Spinal cord (tissue), 10 donors: ENCODE measurements around the gene DUSP10. TPM values are rescaled to one million over a fixed set of nuclear protein-coding genes. Genes with fewer than 3 reads are reported as not detected.

Experiments used
- DNase-seq, 6 donors: peaks; one replicate each; pipeline versions ENCODE4 v3.0.0 to v3.0.0-alpha.2; 2013 to 2015; ENCODE audit warnings: low spot score in 6 of 6, low read depth in 4 of 6
- H3K27ac ChIP-seq: one replicate; pipeline ENCODE4 v1.5.1; 2013; ENCODE audit warnings: low read depth, low read length, control low read depth
- H3K27me3 ChIP-seq: one replicate; pipeline ENCODE4 v1.6.1; 2013; ENCODE audit warnings: low read length; ENCODE audit not compliant: control insufficient read depth, insufficient read depth
- H3K36me3 ChIP-seq: one replicate; pipeline ENCODE4 v1.6.1; 2013; ENCODE audit warnings: low read length; ENCODE audit not compliant: control insufficient read depth, insufficient read depth
- H3K4me1 ChIP-seq: one replicate; pipeline ENCODE4 v1.6.1; 2013; ENCODE audit warnings: low read length; ENCODE audit not compliant: control insufficient read depth, insufficient read depth
- H3K4me3 ChIP-seq: one replicate; pipeline ENCODE4 v1.5.1; 2013; ENCODE audit warnings: low read depth, low read length, control low read depth
- H3K9me3 ChIP-seq: one replicate; pipeline ENCODE4 v1.6.1; 2013; ENCODE audit warnings: low read length; ENCODE audit not compliant: control insufficient read depth, insufficient read depth
- WGBS: methylation state at CpG from one replicate; pipeline ENCODE4 v1.1.5; 2013; ENCODE audit warnings: missing lambda C conversion rate; ENCODE audit not compliant: insufficient coverage; 5-methylcytosine and 5-hydroxymethylcytosine counted together
- polyA plus RNA-seq, 2 donors: library from polyadenylated mRNA; unstranded; fragments of 120-200 nt; gene quantifications; one replicate each; pipeline ENCODE4 v1.2.1, GENCODE V29; 2013; ENCODE audit not compliant: insufficient read length in 2 of 2
- total RNA-seq, 2 donors: library from RNA; depleted of rRNA in 1 of 2; stranded (reverse); fragments of 120-200 nt in 1 of 2; fragments of >200 nt in 1 of 2; gene quantifications; one replicate each; pipeline versions ENCODE4 v1.2.3 to v1.2.4, GENCODE V29; 2013 to 2014
- donor health status: healthy.

DUSP10 gene
- total and polyA plus RNA-seq, 4 donors, result 4.1 to 9.6 (median 5.7) TPM

DNA sequence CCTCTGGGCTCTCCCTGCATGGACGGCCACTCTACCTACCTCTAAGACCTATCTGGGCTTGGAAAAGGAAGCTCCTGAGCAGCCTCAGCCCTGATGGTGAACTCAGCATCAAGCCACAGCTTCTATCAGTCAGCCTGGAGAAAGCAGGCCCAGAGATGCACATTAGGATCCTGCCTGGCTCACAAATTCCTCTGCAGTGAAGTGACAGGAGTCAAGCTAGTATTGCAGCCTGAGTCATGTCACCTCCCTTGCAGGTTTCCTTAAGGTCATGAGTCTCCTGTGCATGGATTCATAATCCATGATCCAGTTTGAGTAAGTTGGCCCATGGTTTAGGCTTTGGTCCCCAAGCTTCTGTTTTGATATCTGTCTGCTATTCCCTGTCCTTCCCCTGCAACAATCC, 37.9 kb upstream of the DUSP10 start:
- Histone ChIP-seq H3K27me3 (no peaks in the 10 kb centered on the region), H3K4me3 (no peak overlapping the region), H3K27ac (no peak overlapping the region), H3K36me3 (no peaks in the 10 kb centered on the region), H3K4me1 (no peaks in the 10 kb centered on the region), H3K9me3 (no peaks in the 10 kb centered on the region)
- no peak for DNase-seq
- 89% methylated on average over 1 of the region's 1 CpG for WGBS

GRCh38 chr1:221778535-221779142, 36.8 kb upstream of the DUSP10 start:
- Histone ChIP-seq H3K4me1 (no peaks in the 10 kb centered on the region), H3K9me3 (no peaks in the 10 kb centered on the region), H3K27ac (no peak overlapping the region), H3K4me3 (no peak overlapping the region), H3K36me3 (no peaks in the 10 kb centered on the region), H3K27me3 (no peaks in the 10 kb centered on the region)
- 85% methylated on average over 7 of the region's 8 CpGs for WGBS
- DNase-seq, result no peak

- Histone ChIP-seq H3K36me3 (no peaks in the 10 kb centered on the region), H3K27me3 (no peaks in the 10 kb centered on the region), H3K27ac (no peak overlapping the region), H3K4me3 (no peak overlapping the region), H3K4me1 (no peaks in the 10 kb centered on the region), H3K9me3 (no peaks in the 10 kb centered on the region)
- WGBS, result 100% methylated on average over 1 of the region's 3 CpGs
- no peak for DNase-seq
Measured at GRCh38 chr1:221778125-221778524, 36.2 kb upstream of the DUSP10 start.

DNA sequence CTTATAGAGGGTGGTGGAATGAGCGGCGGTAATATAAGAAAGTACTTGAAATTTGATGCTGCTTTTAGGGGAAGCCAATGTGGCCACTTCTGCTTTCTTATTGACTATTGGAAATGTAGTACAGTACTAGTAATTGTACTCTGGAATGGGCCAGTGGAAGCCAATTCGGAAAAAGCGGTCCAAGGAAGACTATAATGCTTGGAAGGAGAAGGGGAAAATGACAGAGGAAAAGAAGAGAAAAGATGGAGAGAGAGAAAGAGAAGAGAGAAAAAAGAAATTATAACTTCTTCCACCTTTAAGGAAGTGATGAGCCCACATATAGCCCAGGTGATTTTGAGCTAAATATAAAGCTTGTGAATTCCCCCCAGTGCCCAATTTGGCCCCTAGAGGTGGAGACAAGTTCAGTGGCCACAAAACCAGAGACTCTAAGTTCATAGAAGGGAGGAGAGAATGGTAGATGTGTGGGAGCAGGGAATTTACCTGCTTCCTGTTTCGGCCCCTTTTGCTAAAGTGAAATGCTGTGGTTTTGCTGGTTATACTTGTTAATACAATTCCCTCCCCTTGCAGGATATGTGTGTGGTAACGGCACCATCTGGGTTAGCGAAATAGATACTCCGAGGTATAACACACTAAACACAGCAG, 35.7 kb upstream of the DUSP10 start:
- no peak for DNase-seq
- Histone ChIP-seq H3K4me3 (no peak overlapping the region), H3K27ac (no peak overlapping the region), H3K9me3 (no peaks in the 10 kb centered on the region), H3K36me3 (no peaks in the 10 kb centered on the region), H3K4me1 (no peaks in the 10 kb centered on the region), H3K27me3 (no peaks in the 10 kb centered on the region)
- WGBS, result 100% methylated on average over 4 of the region's 8 CpGs

DNA sequence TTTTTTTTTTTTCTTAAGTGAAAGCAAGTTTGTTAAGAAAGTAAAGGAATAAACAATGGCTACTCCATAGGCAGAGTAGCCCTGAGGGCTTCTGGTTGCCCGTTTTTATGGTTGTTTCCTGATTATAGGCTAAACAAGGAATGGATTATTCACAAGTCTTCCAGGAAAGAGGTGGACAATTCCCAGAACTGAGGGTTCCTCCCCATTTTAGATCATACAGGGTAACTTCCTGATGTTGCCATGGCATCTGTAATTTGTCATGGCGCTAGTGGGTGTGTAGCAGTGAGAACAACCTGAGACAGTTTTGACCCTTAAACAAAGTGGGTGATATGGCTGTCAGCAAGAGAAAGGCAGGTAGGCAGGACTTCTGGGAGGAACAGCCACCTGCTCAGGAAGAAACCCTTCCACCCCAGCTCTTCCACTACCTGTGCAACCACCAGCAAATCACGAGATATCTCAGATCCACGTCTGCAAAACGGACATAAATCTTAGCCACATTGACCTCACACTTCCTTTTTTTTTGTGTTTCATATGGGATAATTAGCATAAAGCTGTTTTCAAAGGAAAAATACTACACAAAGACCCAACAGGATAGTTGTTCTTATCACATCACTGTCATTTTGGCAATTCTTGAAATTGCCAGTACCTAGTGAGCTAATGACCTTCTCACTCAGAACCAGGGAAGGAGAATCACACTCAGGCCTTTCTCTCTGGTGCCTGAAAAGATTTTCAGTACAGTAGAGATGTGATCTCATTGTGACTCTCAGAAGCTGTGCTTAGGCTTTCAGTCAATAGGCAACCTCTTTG, 34.8 kb upstream of the DUSP10 start:
- WGBS, result 57% methylated on average over 1 of the region's 5 CpGs
- H3K27ac ChIP-seq, result no peak overlapping the region
- no peaks in the 10 kb centered on the region for H3K4me1 ChIP-seq
- no peaks in the 10 kb centered on the region for H3K27me3 ChIP-seq
- no peaks in the 10 kb centered on the region for H3K9me3 ChIP-seq
- no peak overlapping the region for H3K4me3 ChIP-seq
- no peak for DNase-seq
- H3K36me3 ChIP-seq, result no peaks in the 10 kb centered on the region

DNA sequence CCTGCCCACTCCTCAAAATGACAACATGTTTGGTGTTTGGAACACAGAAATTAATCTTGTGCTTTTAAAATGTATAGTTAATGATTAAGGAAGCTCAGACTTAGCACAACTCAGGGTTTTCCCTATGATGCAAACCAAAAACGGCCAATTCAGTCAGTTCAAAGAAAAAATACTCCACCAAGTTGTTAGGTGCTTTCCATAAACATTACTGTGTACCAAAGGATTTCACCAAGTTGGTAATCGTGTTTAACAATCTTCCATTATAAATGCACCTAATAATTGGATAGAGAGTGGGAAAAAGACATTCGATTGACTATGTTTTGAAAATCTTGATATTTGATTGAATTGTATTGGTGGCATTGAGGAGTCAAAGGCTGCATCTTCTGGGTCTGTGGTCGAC, 33.3 kb upstream of the DUSP10 start:
- no peaks in the 10 kb centered on the region for H3K4me1 ChIP-seq
- H3K27ac ChIP-seq, result no peak overlapping the region
- WGBS, result 84% methylated on average over 3 of the region's 4 CpGs
- DNase-seq, result no peak
- H3K4me3 ChIP-seq, result no peak overlapping the region
- H3K36me3 ChIP-seq, result no peaks in the 10 kb centered on the region
- H3K27me3 ChIP-seq, result no peaks in the 10 kb centered on the region
- no peaks in the 10 kb centered on the region for H3K9me3 ChIP-seq

GRCh38 chr1:221774054-221774842, 32.4 kb upstream of the DUSP10 start:
- no peaks in the 10 kb centered on the region for H3K4me1 ChIP-seq
- H3K36me3 ChIP-seq, result no peaks in the 10 kb centered on the region
- no peaks in the 10 kb centered on the region for H3K9me3 ChIP-seq
- DNase-seq, result no peak
- 85% methylated on average over 3 of the region's 8 CpGs for WGBS
- H3K27ac ChIP-seq, result no peak overlapping the region
- H3K27me3 ChIP-seq, result no peaks in the 10 kb centered on the region
- H3K4me3 ChIP-seq, result no peak overlapping the region

GRCh38 chr1:221773383-221773782, 31.5 kb upstream of the DUSP10 start:
- no peaks in the 10 kb centered on the region for H3K36me3 ChIP-seq
- H3K4me1 ChIP-seq, result no peaks in the 10 kb centered on the region
- no peak overlapping the region for H3K27ac ChIP-seq
- no CpG with 5 or more reads among the region's 2 CpGs for WGBS
- no peak for DNase-seq
- H3K27me3 ChIP-seq, result no peaks in the 10 kb centered on the region
- no peak overlapping the region for H3K4me3 ChIP-seq
- no peaks in the 10 kb centered on the region for H3K9me3 ChIP-seq

- H3K9me3 ChIP-seq, result no peaks in the 10 kb centered on the region
- H3K36me3 ChIP-seq, result no peaks in the 10 kb centered on the region
- no peak overlapping the region for H3K27ac ChIP-seq
- no peak for DNase-seq
- H3K4me3 ChIP-seq, result no peak overlapping the region
- H3K4me1 ChIP-seq, result no peaks in the 10 kb centered on the region
- no CpG with 5 or more reads among the region's 3 CpGs for WGBS
- H3K27me3 ChIP-seq, result no peaks in the 10 kb centered on the region
Measured at GRCh38 chr1:221772117-221772516, 30.2 kb upstream of the DUSP10 start.
